HepG2 (cell line): ENCODE measurements around the gene GFRA4. TPM values are rescaled to one million over a fixed set of nuclear protein-coding genes. Genes with fewer than 3 reads are reported as not detected.

ENCODE experiments used
- FOXJ3 ChIP-seq: sonication (generic); formaldehyde crosslinking; IDR thresholded peaks from 2 replicates; pipeline ENCODE4 v1.4.0; 2020; ENCODE audit warnings: missing genetic modification reagents, mild to moderate bottlenecking, borderline replicate concordance
- FOXP1 ChIP-seq, 2 experiments: fragments of 450-650 bp in 1 of 2; IDR thresholded peaks; 2 replicates each; pipeline ENCODE4 v1.6.1; 2017 to 2018; ENCODE audit warnings: antibody characterized with exemption in 1 of 2
- HDAC1 ChIP-seq: sonication (generic); formaldehyde crosslinking; IDR thresholded peaks from 2 replicates; pipeline ENCODE4 v1.5.1; 2020; ENCODE audit warnings: mild to moderate bottlenecking, missing genetic modification reagents
- HMG20B ChIP-seq: conservative IDR thresholded peaks from 2 replicates; pipeline ENCODE4 v1.6.1; 2016; ENCODE audit warnings: missing genetic modification reagents, missing compliant biosample characterization
- IRF2 ChIP-seq: IDR thresholded peaks from 2 replicates; pipeline ENCODE4 v1.6.1; 2018; ENCODE audit warnings: missing genetic modification reagents, missing compliant biosample characterization
- IRF9 ChIP-seq: sonication (generic); formaldehyde crosslinking; IDR thresholded peaks from 2 replicates; pipeline ENCODE4 v1.8.0; 2022; ENCODE audit warnings: missing genetic modification reagents, mild to moderate bottlenecking, borderline replicate concordance
- MAFG ChIP-seq: sonication (generic); formaldehyde crosslinking; IDR thresholded peaks from 2 replicates; pipeline ENCODE4 v1.5.1; 2020; ENCODE audit warnings: mild to moderate bottlenecking, missing genetic modification reagents
- MXD3 ChIP-seq: IDR thresholded peaks from 2 replicates; pipeline ENCODE4 v1.6.1; 2016; ENCODE audit warnings: mild to moderate bottlenecking, missing biosample characterization, missing genetic modification reagents
- POLR2G ChIP-seq: fragments of 200-400 bp; formaldehyde crosslinking; IDR thresholded peaks from 2 replicates; pipeline ENCODE4 v1.6.1; 2018; ENCODE audit warnings: mild to moderate bottlenecking, low read depth, low read length, moderate library complexity
- RBAK ChIP-seq: sonication (generic); formaldehyde crosslinking; IDR thresholded peaks from 2 replicates; pipeline ENCODE4 v1.5.1; 2020; ENCODE audit warnings: mild to moderate bottlenecking, missing genetic modification reagents
- RCOR2 ChIP-seq: IDR thresholded peaks from 2 replicates; pipeline ENCODE4 v1.6.1; 2016; ENCODE audit warnings: missing biosample characterization, missing genetic modification reagents
- SOX13 ChIP-seq, 3 experiments: fragments of 450-650 bp in 1 of 3; sonication (generic) in 1 of 3; formaldehyde crosslinking in 1 of 3; IDR thresholded peaks in 2 of 3; conservative IDR thresholded peaks in 1 of 3; 2 replicates each; pipeline versions ENCODE4 v1.5.0 to v1.6.1; 2016 to 2020; ENCODE audit warnings: antibody characterized with exemption in 1 of 3, mild to moderate bottlenecking in 1 of 3, missing compliant biosample characterization in 1 of 3, missing genetic modification reagents in 1 of 3, moderate library complexity in 1 of 3
- SRY ChIP-seq: sonication (generic); formaldehyde crosslinking; IDR thresholded peaks from 2 replicates; pipeline ENCODE4 v1.8.0; 2022; ENCODE audit warnings: mild to moderate bottlenecking, missing genetic modification reagents
- TCF7 ChIP-seq: sonication (generic); IDR thresholded peaks from 2 replicates; pipeline ENCODE4 v1.6.1; 2016; ENCODE audit warnings: antibody characterized with exemption, low read depth
- ZBTB3 ChIP-seq: sonication (generic); formaldehyde crosslinking; IDR thresholded peaks from 2 replicates; pipeline ENCODE4 v1.4.0; 2020; ENCODE audit warnings: low read depth, mild to moderate bottlenecking, moderate library complexity, missing genetic modification reagents, borderline replicate concordance
- ZNF451 ChIP-seq: sonication (generic); formaldehyde crosslinking; IDR thresholded peaks from 2 replicates; pipeline ENCODE4 v1.5.0; 2020; ENCODE audit warnings: mild to moderate bottlenecking, missing genetic modification reagents
- ZNF589 ChIP-seq: sonication (generic); formaldehyde crosslinking; conservative IDR thresholded peaks from 2 replicates; pipeline ENCODE4 v1.8.0; 2022; ENCODE audit warnings: mild to moderate bottlenecking, moderate library complexity, missing genetic modification reagents
- ZNF614 ChIP-seq: IDR thresholded peaks from 2 replicates; pipeline ENCODE4 v1.6.1; 2018; ENCODE audit warnings: missing biosample characterization, missing genetic modification reagents, inconsistent platforms, borderline replicate concordance
- ZNF746 ChIP-seq: sonication (generic); formaldehyde crosslinking; IDR thresholded peaks from 2 replicates; pipeline ENCODE4 v1.8.0; 2022; ENCODE audit warnings: mild to moderate bottlenecking, missing genetic modification reagents
- ZNF75D ChIP-seq: sonication (generic); formaldehyde crosslinking; IDR thresholded peaks from 2 replicates; pipeline ENCODE4 v1.8.1; 2023; ENCODE audit warnings: missing genetic modification reagents, mild to moderate bottlenecking, borderline replicate concordance
- ZNF792 ChIP-seq: IDR thresholded peaks from 2 replicates; pipeline ENCODE4 v1.6.1; 2016
- ZNF816 ChIP-seq: sonication (generic); formaldehyde crosslinking; IDR thresholded peaks from 2 replicates; pipeline ENCODE4 v1.8.0; 2022; ENCODE audit warnings: missing genetic modification reagents, mild to moderate bottlenecking, borderline replicate concordance
- ZSCAN30 ChIP-seq: sonication (generic); formaldehyde crosslinking; IDR thresholded peaks from 2 replicates; pipeline ENCODE4 v1.5.0; 2020; ENCODE audit warnings: mild to moderate bottlenecking, missing genetic modification reagents
- polyA plus RNA-seq, 8 experiments: library from polyadenylated mRNA; depleted of rRNA in 3 of 8; stranded (reverse) in 7 of 8; unstranded in 1 of 8; fragments of >200 nt; fragmentation: Illumina TruSeq in 4 of 8; extraction: Trizol in 4 of 8; gene quantifications; 2 replicates each; pipeline versions ENCODE4 v1.2.1 to v1.2.3, GENCODE V29; 2011 to 2016; ENCODE audit warnings: low read depth in 4 of 8, missing spikeins in 1 of 8, mixed read lengths in 1 of 8; ENCODE audit not compliant: insufficient read depth in 1 of 8
- total RNA-seq, 5 experiments: library from RNA; depleted of rRNA; stranded (reverse); fragments of >200 nt; fragmentation: Illumina TruSeq; extraction: Trizol; gene quantifications; 2 replicates each; pipeline ENCODE4 v1.2.3, GENCODE V29; 2016; ENCODE audit warnings: low read depth in 1 of 5
- TF ChIP-seq, protein P1 (sequence below): IDR thresholded peaks from 2 replicates; pipeline ENCODE4 v1.6.1; 2016
- TF ChIP-seq, protein P2 (sequence below): IDR thresholded peaks from 2 replicates; pipeline ENCODE4 v1.6.1; 2016

The GFRA4 gene
- total and polyA plus RNA-seq, 2 of the 13 experiments (the other 11 are each of a cell fraction or from before 2014, with no cell fraction given) = not detected

GRCh38 chr20:3628502-3629314 lies 34.5 kb downstream of the GFRA4 start (continued):
- TF ChIP-seq, protein P1, sequence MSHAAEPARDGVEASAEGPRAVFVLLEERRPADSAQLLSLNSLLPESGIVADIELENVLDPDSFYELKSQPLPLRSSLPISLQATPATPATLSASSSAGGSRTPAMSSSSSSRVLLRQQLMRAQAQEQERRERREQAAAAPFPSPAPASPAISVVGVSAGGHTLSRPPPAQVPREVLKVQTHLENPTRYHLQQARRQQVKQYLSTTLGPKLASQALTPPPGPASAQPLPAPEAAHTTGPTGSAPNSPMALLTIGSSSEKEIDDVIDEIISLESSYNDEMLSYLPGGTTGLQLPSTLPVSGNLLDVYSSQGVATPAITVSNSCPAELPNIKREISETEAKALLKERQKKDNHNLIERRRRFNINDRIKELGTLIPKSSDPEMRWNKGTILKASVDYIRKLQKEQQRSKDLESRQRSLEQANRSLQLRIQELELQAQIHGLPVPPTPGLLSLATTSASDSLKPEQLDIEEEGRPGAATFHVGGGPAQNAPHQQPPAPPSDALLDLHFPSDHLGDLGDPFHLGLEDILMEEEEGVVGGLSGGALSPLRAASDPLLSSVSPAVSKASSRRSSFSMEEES (CRISPR knock-in tag) = no peak
- TF ChIP-seq ZNF589 (0 out of 2 replicates have a peak, but pooled peaks have one; percentile 72), ZNF792 (CRISPR knock-in tag) (peak; percentile 76; the same call in 1 of the 2 replicates), SRY (CRISPR knock-in tag) (no peak), MXD3 (CRISPR knock-in tag) (no peak; the same call in 1 of the 2 replicates), ZNF75D (CRISPR knock-in tag) (no peak), MAFG (CRISPR knock-in tag) (no peak), IRF2 (peak; percentile 86; the same call in 1 of the 2 replicates), POLR2G (no peak), ZBTB3 (CRISPR knock-in tag) (no peak), ZNF746 (no peak), HDAC1 (CRISPR knock-in tag) (peak; percentile 89), HMG20B (CRISPR knock-in tag) (no peak), ZNF816 (CRISPR knock-in tag) (peak; percentile 82; the same call in 1 of the 2 replicates), IRF9 (CRISPR knock-in tag) (no peak; the same call in 1 of the 2 replicates), RCOR2 (CRISPR knock-in tag) (peak; percentile 72; the same call in 1 of the 2 replicates), FOXP1 (IDR thresholded peaks at IDR 0.05) (no peak), FOXP1 (CRISPR knock-in tag; IDR thresholded peaks at IDR 0.05) (0 out of 2 replicates have a peak, but pooled peaks have one; percentile 49), TCF7 (0 out of 2 replicates have a peak, but pooled peaks have one; percentile 41), ZNF614 (CRISPR knock-in tag) (peak; percentile 73; the same call in 1 of the 2 replicates), ZNF451 (CRISPR knock-in tag) (no peak), RBAK (CRISPR knock-in tag) (0 out of 2 replicates have a peak, but pooled peaks have one; percentile 20), SOX13 (IDR thresholded peaks at IDR 0.05) (peak; percentile 61; the same call in 1 of the 2 replicates), SOX13 (CRISPR knock-in tag; conservative IDR thresholded peaks at IDR 0.05 in 1 of 2, IDR thresholded peaks at IDR 0.05 in 1 of 2) (peak in 1 of 2 experiments; percentile 87; a peak in 2 of 4 replicates), FOXJ3 (CRISPR knock-in tag) (peak; percentile 85; the same call in 1 of the 2 replicates), ZSCAN30 (CRISPR knock-in tag) (no peak)
- TF ChIP-seq, protein P2, sequence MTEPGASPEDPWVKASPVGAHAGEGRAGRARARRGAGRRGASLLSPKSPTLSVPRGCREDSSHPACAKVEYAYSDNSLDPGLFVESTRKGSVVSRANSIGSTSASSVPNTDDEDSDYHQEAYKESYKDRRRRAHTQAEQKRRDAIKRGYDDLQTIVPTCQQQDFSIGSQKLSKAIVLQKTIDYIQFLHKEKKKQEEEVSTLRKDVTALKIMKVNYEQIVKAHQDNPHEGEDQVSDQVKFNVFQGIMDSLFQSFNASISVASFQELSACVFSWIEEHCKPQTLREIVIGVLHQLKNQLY (CRISPR knock-in tag) = peak; percentile 52; the same call in 1 of the 2 replicates
